Right lung (tissue), 10 donors: Measurements from ENCODE around the gene HABP4. TPM values are rescaled to one million over a fixed set of nuclear protein-coding genes. Genes with fewer than 3 reads are reported as not detected.

Source experiments
- DNase-seq, 2 donors: peaks; one replicate each; pipeline ENCODE4 v3.0.0-alpha.2; 2013
- long read RNA-seq, 8 donors: transcript quantifications; one replicate each; lab custom pipeline, GENCODE V29; 2026
- polyA plus RNA-seq, 5 donors: library from polyadenylated mRNA; unstranded; fragments of 120-200 nt; gene quantifications; one replicate each; pipeline versions ENCODE4 v1.2.1 to v1.2.3, GENCODE V29; 2013; ENCODE audit warnings: inconsistent platforms in 1 of 5, low replicate concordance in 1 of 5; ENCODE audit not compliant: insufficient read length in 5 of 5, insufficient read depth in 1 of 5

Gene HABP4, protein sequence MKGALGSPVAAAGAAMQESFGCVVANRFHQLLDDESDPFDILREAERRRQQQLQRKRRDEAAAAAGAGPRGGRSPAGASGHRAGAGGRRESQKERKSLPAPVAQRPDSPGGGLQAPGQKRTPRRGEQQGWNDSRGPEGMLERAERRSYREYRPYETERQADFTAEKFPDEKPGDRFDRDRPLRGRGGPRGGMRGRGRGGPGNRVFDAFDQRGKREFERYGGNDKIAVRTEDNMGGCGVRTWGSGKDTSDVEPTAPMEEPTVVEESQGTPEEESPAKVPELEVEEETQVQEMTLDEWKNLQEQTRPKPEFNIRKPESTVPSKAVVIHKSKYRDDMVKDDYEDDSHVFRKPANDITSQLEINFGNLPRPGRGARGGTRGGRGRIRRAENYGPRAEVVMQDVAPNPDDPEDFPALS
- polyA plus RNA-seq, result 10 to 100 TPM in 2 of 5 donors, 1 to 10 TPM in 3; 8.0 to 12.4 (median 9.8) TPM
- long read RNA-seq, donor 1, transcript HABP4-201 (8 exons, 2,615 nt), result major isoform, 9 of 15 reads
- long read RNA-seq, donor 1, partial matches to known transcripts, result 6 of 15 reads
- long read RNA-seq, donor 1, other reads (novel, unspliced or antisense), result 0 of 15 reads
- long read RNA-seq, donor 2, partial matches to known transcripts, result 0 of 3 reads
- long read RNA-seq, donor 2, other reads (novel, unspliced or antisense), result 0 of 3 reads
- long read RNA-seq, donor 3, transcript HABP4-201 (8 exons, 2,615 nt), result major isoform, 5 of 6 reads
- long read RNA-seq, donor 3, partial matches to known transcripts, result 0 of 6 reads
- long read RNA-seq, donor 3, other reads (novel, unspliced or antisense), result 0 of 6 reads
- long read RNA-seq, donor 4, partial matches to known transcripts, result 6 of 6 reads
- long read RNA-seq, donor 4, other reads (novel, unspliced or antisense), result 0 of 6 reads
- long read RNA-seq, donor 5, partial matches to known transcripts, result 15 of 18 reads
- long read RNA-seq, donor 5, other reads (novel, unspliced or antisense), result 0 of 18 reads
- long read RNA-seq, donor 6, partial matches to known transcripts, result 0 of 3 reads
- long read RNA-seq, donor 6, other reads (novel, unspliced or antisense), result 0 of 3 reads
- long read RNA-seq, donor 7, transcript HABP4-201 (8 exons, 2,615 nt), result major isoform, 9 of 9 reads
- long read RNA-seq, donor 7, partial matches to known transcripts, result 0 of 9 reads
- long read RNA-seq, donor 7, other reads (novel, unspliced or antisense), result 0 of 9 reads
- long read RNA-seq, donor 8, partial matches to known transcripts, result 0 of 1 reads
- long read RNA-seq, donor 8, other reads (novel, unspliced or antisense), result 0 of 1 reads

DNA sequence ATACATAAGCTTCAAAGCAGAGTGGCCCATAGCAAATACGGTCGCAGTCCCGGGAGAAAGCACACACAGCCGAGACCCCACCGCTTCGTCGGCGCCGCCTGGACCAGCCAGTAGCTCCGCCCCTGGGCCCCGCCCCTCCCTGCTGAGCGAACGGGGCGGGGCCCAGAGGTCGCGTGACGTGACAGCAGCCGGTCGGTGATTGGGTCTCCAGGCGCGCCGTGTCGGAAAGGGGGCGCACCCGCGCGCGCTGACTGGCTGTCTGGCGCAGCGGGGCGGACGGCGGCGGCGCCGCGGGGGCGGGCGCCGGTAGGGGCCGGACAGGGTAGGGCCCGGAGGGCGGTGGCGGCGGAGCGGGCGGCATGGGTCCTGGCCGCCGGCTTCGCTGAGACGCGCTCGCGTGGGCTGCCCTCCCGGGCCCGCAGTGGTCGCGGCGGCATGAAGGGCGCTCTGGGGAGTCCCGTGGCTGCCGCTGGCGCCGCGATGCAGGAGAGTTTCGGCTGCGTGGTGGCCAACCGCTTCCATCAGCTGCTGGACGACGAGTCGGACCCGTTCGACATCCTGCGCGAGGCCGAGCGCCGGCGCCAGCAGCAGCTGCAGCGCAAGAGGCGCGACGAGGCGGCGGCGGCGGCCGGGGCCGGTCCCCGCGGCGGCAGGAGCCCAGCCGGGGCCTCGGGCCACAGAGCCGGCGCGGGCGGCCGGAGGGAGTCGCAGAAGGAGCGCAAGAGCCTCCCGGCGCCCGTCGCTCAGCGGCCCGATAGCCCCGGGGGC, at the start of gene HABP4:
Gene HABP4, plus strand, starts transcription at position 325 of the 768 bp plus-strand sequence. Its CDS starts 111 bp downstream, at position 436.
- peak; percentile 95 for DNase-seq

DNA sequence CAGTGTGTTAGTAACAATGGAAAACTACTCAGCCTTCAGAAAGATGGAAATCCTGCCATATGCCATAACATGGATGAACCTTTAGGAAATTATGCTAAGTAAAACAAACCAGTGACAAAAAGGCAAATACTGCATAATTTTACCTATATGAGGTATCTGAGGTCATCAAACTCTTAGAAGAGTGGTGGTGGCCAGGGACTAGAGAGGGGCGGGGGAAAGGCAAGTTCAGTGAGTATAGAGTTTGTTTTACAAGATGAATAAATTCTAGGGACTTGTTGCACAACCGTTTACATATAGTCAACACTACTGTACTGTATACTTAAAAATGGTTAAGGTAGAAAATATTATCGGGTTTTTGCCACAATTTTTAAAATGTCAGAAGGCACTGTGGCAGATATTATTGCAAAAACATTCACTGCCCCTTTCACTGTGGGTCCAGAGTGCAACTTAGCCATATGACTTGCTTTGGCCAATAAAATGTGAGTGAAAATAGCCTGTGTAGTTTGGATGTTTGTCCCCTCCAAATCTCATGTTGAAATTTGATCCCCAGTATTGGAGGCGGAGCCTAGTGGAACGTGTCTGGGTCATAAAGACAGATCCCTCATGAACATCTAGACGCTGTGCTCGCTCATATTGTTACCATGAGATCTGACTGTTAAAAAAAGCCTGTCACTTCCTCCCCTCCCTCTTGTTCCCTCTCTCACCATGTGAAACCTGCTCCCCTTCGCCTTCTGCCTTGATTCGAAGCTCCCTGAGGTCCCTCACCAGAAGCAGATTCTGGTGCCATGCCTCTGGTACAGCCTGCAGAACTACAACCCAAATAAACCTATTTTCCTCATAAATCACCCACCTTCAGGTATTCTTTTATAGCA, 41.3 kb upstream of the HABP4 start:
- DNase-seq, result no peak

DNA sequence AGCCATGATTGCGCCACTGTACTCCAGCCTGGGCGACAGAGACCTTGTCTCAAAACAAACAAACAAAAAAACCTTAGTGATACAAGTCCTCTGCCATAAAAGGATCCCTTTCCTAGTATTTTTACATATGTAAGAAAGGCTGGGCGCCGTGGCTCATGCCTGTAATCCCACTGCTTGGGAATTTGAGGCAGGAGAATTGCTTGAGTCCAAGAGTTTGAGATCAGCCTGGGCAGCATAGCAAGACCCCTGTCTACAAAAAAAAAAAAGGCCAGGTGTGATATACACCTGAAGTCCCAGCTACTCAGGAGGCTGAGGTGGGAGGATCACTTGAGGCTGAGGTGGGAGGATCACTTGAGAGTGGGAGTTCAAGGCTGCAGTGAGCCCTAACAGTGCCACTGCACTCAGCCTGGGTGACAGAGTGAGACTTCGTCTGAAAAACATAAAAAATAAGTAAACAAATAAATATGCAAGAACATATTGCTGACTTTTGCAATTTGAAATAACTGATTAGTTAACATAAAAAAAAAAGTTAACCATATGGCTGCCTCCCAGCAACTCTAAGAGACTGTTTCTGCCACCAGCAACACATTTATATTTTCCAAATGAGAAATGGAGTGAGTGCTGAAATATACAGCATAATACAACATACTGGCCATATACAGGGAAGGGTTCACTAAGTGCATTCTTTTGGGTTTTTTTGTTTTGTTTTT, 38.7 kb upstream of the HABP4 start:
- no peak for DNase-seq

DNA sequence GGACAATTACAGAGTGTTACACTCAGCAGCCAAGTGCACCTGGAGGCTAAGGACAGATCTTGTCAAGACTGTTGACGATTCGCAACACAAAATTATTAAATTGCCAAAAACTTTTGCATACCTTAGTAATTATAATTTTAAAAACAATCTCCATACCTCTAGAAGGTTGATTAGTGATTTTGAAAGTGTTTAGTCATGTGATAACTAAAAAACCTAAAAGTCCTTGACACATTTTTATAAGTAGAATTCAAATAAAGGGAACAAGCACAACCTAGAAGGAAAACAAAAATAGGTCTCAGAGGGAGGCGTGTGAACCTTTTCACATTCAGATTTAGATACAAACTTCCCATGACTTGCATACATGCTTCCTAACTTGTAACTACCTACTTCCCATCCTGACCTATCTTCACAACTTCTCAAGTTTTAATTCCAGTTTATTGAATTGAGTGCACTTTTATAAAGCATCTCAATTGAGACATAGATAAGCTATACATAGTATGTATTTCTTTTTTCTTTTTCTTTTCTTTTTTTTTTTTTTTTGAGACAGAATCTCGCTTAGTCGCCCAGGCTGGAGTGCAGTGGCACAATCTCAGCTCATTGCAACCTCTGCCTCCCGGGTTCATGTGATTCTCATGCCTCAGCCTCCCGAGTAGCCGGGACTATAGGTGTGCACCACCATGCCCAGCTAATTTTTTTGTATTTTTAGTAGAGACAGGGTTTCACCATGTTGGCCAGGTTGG, 37.6 kb upstream of the HABP4 start:
- no peak for DNase-seq

DNA sequence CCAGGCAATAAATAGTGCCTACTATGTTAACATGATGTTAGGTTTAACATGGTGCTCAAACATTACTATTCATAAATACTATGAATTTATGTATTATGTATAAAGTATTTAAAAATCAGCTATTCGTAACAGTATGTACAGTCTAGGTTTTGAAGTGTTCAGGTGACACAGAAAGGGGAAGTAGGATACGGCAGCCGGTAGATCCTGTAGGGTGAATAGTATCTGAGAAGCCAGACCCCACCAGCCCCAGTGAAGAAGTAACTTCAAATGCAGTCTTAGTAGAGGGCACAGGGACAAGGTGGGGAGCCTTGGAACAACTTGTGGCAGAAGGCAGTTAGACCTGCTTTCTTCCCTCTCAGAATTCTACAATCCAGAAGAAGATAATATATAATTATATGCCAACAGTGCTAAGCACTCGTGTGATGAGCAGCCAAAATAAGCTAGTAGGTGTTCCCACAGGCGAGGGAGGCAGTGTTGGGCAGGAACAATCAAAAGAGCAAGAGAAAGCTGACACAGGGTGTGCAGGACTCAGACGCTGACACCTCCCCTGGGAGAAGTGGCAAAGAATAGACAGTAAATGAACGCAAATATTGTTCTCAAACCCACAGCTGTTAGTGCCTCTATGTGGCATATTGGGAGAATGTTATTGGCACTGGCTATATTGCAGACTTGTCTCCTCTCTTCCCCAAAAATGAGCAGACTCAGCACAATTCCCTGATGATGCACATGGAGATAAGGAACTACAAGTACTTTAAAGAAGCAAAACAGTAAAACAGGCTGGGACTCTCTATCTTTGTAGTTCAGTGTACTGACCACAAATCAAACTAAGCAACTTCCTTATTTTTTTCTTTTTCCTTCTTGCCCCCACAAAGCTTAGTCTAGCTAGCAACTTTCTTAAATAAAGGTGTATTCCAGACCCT, 36.4 kb upstream of the HABP4 start:
- DNase-seq, result no peak

DNA sequence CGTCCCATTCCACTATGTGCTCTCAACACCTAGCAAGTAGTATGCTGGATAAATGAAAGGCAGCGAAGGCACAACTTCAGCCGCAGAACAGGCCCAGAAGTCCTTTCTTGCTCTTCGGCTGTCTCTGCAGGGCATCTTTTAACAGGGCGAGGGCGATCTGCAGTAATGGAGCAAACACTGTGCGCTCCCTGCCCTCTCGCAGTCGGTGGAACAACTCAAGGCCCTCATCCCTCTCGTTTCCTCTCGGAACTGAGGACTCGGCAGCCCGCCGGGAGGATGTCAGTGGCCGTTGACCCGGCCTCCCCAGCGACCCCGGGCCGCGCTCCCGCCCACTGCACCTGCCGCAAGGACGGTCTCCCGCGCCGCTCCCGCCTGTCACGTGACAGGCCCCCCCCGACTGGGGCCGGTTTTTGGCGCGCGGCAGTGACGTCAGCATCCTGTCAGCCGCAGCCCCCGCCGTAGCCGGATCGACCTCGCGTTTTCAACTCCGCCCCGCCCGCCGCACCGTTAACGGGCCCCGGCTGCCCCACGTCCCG, 32.9 kb upstream of the HABP4 start:
- DNase-seq, result peak; percentile 79 to 82

DNA sequence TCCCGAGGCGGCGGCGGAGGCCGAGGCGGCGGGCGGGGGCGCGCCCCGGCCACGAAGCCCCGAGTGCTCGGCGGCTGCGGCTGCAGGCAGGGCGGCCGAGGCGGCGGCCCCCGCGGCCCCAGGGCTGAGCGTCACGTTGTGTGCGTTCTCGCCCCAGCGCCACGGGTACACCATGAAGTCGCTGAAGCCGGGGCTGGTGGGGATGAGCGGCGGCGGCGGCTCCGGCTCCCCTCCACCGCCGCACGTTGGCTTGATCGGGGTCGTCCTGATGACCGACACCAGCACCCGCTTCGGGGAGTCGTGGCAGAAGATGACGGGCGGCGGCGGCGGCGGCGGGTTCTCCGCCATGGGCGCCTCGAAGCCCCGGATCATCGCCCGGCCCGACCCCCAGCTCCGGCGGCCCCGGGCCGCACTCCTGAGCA, 32.3 kb upstream of the HABP4 start:
- DNase-seq, result no peak

DNA sequence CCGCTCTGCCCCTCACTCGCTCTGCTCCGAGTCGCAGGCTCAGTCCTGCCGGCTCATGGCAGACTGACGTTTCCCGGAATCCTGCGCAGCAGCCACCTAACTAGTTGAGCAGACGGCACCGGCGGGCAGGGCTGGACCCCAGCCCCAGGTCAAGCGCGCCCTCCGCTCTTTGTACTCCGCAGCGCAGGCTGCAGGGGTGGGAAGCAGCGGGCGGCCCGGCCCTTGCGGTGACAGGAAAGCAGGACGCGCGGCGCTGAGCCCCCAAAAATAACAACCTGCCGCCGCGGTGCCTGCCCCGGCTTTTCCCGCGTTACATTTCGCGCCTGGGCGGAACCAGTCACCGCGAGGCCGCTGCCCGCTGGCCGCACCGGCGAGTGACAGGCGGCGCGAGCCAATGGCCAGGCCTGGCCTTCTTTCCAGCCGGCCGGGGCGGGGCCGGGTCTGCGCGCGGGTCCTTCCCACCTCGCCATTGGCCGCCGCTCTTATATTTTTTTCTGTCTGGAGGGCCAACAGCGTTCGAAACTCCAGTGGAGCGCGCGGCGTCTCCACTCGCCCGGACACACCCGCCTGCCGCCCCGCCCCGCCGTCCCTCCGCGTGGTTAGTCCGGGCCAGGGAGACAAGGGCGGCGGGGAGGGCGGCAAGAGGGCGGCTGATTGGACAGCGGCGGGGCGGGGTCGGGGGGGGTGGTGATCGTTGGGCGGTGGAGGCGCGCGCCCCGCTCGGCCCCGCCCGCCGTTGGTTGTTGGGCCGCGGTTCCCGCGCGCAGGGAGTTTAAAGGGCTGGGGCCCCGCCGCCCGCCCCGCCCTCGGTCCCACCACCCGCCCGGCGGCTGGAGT, 31.7 kb upstream of the HABP4 start, which contains the start of gene ZNF367:
Gene ZNF367, minus strand, starts transcription at position 288 of the 837 bp plus-strand sequence. CDS start 338 bp downstream, outside the sequence.
- peak; percentile 97 to 98 for DNase-seq

DNA sequence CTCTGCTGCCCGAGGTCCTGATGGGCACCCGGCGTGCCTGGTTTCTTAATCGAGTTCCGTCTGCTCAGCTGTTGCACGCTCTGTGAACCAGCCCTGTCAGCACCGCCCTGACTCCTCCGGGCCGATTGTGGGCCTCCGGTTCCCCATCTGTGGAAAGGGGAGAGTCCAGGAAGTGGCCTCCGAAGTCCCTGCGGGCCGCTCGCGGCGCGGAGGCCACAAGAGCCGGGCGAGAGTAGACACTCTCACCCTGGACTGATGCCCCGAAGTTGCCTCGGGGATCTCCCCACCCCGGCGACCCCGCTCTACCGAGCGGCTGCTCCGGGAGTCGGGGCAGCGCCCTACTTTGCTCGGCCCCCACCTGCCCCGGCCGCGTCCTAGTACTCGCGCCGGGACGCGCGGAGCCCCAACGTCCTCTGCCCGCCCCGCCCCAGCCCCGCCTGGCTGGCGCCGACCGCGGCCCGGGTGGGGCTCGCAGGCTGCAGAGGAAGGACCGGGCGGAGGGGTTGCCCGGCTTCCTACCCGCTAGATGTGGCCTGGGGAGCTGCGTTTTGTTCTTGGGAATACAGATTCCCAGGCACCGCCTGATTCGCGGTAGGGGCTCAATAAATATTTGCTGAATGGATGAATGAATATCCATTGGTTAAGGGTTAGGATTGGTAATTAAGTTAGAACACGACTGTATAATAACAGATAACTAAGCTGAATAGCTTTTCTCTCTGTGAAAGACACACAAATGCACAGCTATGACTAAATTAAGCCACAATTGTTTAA, 30.9 kb upstream of the HABP4 start:
- no peak for DNase-seq

DNA sequence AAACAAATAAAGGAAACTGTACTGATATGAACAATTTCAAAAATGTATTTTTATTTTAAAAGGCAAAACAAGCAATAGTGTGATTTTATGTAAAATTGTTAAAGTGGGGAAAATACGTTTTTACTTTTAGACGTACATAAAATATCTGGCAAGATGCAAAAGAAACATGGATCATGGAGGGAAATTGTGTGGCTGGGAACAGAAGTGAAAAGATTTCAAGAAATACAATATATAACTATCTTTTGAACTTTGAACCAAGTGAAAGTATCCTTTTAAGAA, 30.3 kb upstream of the HABP4 start:
- DNase-seq, result no peak

DNA sequence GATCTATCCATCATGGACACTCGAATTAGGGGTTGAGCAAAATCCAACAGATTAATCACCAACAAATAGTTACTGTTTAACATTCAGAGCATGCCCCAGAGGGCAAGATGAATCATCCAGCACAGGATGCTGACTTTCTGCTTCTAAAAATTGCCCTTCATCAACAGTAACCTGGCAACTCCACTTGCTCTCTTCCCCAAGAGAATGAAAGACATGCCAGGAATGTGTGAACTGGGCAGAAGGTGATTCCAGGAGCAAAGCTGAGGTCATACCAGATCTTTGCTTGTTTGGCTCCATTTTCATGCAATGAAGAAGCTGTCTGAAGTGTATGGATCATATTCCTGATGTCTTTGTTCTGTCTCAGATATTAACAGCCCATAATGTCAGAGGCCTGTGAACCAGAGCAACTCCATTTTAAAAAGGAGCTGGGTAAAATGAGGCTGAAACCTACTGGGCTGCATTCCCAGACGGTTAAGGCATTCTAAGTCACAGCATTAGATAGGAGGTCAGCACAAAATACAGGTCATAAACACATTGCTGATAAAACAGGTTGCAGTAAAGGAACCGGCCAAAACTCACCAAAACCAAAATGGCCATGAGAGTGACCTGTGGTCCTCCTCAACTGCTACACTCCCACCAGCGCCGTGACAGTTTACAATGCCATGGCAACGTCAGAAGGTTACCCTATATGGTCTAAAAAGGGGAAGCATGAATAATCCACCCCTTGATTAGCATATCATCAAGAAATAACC, 29.3 kb upstream of the HABP4 start:
- no peak for DNase-seq

DNA sequence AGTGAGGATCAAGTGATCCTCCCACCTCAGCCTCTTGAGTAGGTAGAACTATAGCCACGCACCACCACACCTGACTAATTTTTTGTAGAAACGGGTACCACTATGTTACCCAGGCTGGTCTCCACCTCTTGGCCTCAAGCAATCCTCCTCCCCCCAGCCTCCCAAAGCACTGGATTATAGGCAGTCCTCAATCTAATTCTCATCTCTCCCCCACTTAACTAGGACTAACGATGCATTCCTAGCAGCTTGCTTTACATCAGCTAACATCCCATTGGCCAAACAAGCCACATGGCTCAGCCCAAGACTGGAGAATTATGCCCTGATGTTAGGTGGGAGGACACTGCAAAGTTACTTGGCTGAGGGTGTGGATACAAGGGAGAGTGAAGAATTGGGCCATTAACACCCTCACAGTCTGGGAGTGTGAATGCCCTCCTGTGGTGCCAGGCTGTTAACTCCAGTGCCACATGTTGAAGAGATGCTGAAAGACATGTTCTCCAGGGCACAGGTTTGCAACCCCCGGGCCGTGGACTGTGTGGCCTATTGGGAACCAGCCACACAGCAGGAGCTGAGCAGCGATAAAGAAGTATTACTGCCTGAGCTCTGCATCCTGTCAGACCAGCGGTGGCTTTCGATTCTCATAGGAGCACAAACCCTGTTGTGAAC, 26.5 kb upstream of the HABP4 start:
- no peak for DNase-seq

DNA sequence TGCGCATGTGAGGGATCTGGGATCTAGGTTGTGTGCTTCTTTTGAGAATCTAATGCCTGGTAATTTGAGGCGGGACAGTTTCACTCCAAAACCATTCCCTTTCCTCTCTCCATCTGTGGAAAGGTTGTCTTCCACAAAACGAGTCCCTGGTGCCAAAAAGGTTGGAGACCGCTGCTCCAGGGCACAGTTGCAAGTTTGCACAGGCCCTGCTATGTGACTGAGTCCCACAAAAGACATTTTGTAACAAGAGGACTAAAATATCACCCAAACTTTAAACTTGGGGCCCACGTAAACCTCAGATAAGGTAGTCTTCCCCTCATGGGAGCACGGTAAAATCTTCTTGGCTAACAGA, 26.0 kb upstream of the HABP4 start:
- DNase-seq, result no peak

DNA sequence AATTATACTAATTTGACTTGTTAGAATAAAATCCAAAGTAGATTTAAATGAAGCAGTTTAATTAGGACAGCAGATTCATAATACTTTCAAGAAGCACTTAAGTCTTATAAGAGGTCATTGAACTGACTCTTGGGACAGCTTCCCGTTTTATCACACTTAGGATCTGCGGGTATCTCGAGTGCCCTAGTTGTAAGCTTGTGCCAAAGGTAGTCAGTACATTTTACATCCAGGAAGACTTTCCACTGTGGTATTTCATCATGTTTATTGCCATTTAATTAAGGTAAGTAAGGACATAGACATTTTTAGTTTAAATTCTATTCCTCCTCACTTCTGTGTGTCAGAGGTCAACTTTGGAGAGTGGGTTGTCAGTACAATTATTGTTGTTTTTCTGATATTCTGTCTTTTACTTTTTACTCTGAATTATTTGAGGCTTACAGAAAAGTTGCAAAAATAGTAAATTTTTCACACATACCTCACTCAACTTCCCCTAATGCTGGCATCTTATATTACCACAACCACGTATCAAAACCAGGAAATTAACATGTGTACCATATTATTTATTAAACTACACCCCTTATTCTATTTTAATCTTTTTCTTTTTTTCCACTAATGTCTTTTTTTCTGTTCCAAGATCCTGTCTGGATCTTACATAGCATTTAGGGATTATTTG, 24.3 kb upstream of the HABP4 start:
- DNase-seq, result no peak
